K562 treated with DMSO at 1 percent for 12 hours (cell line): ENCODE results near the gene GALT. TPM values are rescaled to one million over a fixed set of nuclear protein-coding genes. Genes with fewer than 3 reads are reported as not detected.

Source experiments
- total RNA-seq: library from RNA; unstranded; fragments of 300-600 nt; gene quantifications from 2 replicates; pipeline ENCODE4 v1.2.3, GENCODE V29; 2022; ENCODE audit not compliant: insufficient read depth

The GALT gene
- 11.6 and 18.2 TPM in 2 replicates for total RNA-seq

GRCh38 chr9:34646211-34647083, at the start of gene GALT:
TSS of gene GALT (plus strand) at chr9:34646675. CDS start at chr9:34646705, 30 bp downstream.

GRCh38 chr9:34611811-34612787, 34.4 kb upstream of the GALT start, which contains the start of gene RPP25L:
TSS of gene RPP25L (minus strand) at chr9:34612097. CDS start at chr9:34611296, 801 bp downstream.

GRCh38 chr9:34620061-34620994, 26.1 kb upstream of the GALT start, which contains the start of gene DCTN3:
TSS of gene DCTN3 (minus strand) at chr9:34620495. CDS start at chr9:34620464, 31 bp downstream.

GRCh38 chr9:34628656-34629490, 17.6 kb upstream of the GALT start, which contains the start of gene ARID3C:
TSS of gene ARID3C (minus strand) at chr9:34629066. CDS start at chr9:34628014, 1,052 bp downstream.

GRCh38 chr9:34637356-34638137, 8.9 kb upstream of the GALT start, which contains the start of gene SIGMAR1:
TSS of gene SIGMAR1 (minus strand) at chr9:34637787. CDS start at chr9:34637697, 90 bp downstream.

GRCh38 chr9:34651876-34652601, 5.6 kb downstream of the GALT start, which contains the start of gene IL11RA:
TSS of gene IL11RA (plus strand) at chr9:34652185. CDS start at chr9:34655218, 3,033 bp downstream.

GRCh38 chr9:34662526-34663302, 16.2 kb downstream of the GALT start, which contains the start of gene CCL27:
TSS of gene CCL27 (minus strand) at chr9:34662657. CDS start at chr9:34662633, 24 bp downstream.

GRCh38 chr9:34690983-34691935, 44.8 kb downstream of the GALT start, which contains the start of gene CCL19:
TSS of gene CCL19 (minus strand) at chr9:34691276. CDS start at chr9:34691139, 137 bp downstream.

Other genes with a start within 250 kb of the GALT start
- gene FAM219A, start 188.1 kb upstream of the GALT start, total RNA-seq = 5.8 and 15.0 TPM in 2 replicates
- not detected in 2 replicates for gene DNAI1, start 187.9 kb upstream of the GALT start, total RNA-seq
- not detected in 2 replicates for gene ENHO, start 123.7 kb upstream of the GALT start, total RNA-seq
- gene CNTFR, start 57.0 kb upstream of the GALT start, total RNA-seq = not detected in 2 replicates
- 51.6 and 60.5 TPM in 2 replicates for gene RPP25L, start 34.6 kb upstream of the GALT start, total RNA-seq
- 125 and 141 TPM in 2 replicates for gene DCTN3, start 26.2 kb upstream of the GALT start, total RNA-seq
- gene ARID3C, start 17.6 kb upstream of the GALT start, total RNA-seq = not detected in 2 replicates
- gene SIGMAR1, start 8.9 kb upstream of the GALT start, total RNA-seq = 16.1 and 30.0 TPM in 2 replicates
- gene IL11RA, start 5.5 kb downstream of the GALT start, total RNA-seq = 4.9 and 7.8 TPM in 2 replicates
- gene CCL27, start 16.0 kb downstream of the GALT start, total RNA-seq = not detected in 2 replicates
- gene CCL19, start 44.6 kb downstream of the GALT start, total RNA-seq = not detected in 2 replicates
- not detected in 2 replicates for gene CCL21, start 63.5 kb downstream of the GALT start, total RNA-seq